ENCODE measurements around the gene TMEM140. TPM values are rescaled to one million over a fixed set of nuclear protein-coding genes. Genes with fewer than 3 reads are reported as not detected.

The TMEM140 gene
- total and polyA plus RNA-seq, 2 of the 13 experiments (the other 11 are each of a cell fraction or from before 2014, with no cell fraction given): 9.2 to 21.7 TPM

DNA sequence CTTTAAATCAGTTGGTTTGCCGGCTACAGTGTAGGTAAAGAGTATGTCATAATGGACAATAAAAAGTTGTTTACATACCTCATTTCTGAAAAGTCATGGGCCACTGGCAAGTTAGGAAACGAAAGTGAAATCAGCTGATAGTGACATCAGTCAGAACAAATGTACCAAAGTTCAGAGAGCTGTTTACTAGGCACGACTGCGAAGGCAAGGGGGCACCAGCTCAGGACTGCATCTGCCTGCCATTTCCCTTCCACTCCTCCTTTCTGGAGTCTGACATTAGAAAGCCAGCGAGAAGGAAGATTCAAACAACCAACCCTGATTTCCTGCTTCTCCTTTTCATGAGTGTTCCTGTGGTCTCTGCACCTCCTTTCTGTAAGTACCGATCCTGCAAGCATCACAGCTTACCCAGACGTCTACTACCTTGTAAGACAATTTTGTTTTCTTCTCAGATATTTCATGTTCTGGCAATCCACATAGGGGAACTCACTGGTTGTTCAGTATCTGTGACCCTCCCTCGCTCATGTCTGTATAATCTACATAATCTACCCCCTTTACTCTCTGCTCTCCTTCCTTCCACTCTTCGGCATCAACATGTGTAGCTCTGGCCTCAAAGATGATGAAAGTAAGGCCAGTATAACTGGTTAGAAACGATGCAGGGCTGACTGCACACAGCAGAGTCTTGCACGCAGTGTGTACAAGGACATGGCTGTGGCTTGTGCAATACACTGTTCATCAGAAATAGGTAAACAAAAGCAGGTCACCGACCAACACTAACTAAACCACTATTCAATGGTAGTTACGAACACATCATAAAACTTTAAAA lies at the start of gene TMEM140 (continued):
- TF ChIP-seq ZFY (CRISPR knock-in tag; IDR thresholded peaks at IDR 0.05): peak; percentile 46; the same call in 1 of the 2 replicates
- 0 out of 2 replicates have a peak, but pooled peaks have one; percentile 51 for TF ChIP-seq KDM4B (CRISPR knock-in tag; IDR thresholded peaks at IDR 0.05)
- TF ChIP-seq NAIF1 (CRISPR knock-in tag; IDR thresholded peaks at IDR 0.05; ENCODE audit: borderline replicate concordance): peak; percentile 13
- peak; percentile 73 for TF ChIP-seq KAT8 (CRISPR knock-in tag; IDR thresholded peaks at IDR 0.05)
- no peak for TF ChIP-seq ZXDC (CRISPR knock-in tag; IDR thresholded peaks at IDR 0.05)
- no peak for TF ChIP-seq ZNF883 (CRISPR knock-in tag; IDR thresholded peaks at IDR 0.05; ENCODE audit: not compliant biosample characterization)
- TF ChIP-seq ARID2 (CRISPR knock-in tag; IDR thresholded peaks at IDR 0.05; ENCODE audit: borderline replicate concordance): peak; percentile 79; the same call in 1 of the 2 replicates
- TF ChIP-seq, protein P1, sequence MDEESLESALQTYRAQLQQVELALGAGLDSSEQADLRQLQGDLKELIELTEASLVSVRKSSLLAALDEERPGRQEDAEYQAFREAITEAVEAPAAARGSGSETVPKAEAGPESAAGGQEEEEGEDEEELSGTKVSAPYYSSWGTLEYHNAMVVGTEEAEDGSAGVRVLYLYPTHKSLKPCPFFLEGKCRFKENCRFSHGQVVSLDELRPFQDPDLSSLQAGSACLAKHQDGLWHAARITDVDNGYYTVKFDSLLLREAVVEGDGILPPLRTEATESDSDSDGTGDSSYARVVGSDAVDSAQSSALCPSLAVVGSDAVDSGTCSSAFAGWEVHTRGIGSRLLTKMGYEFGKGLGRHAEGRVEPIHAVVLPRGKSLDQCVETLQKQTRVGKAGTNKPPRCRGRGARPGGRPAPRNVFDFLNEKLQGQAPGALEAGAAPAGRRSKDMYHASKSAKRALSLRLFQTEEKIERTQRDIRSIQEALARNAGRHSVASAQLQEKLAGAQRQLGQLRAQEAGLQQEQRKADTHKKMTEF (CRISPR knock-in tag; IDR thresholded peaks at IDR 0.05): peak; percentile 75
- no peak for TF ChIP-seq KDM2A (CRISPR knock-in tag; IDR thresholded peaks at IDR 0.05; ENCODE audit: borderline replicate concordance, low read depth)
- TF ChIP-seq DPF2 (CRISPR knock-in tag; IDR thresholded peaks at IDR 0.05; ENCODE audit: borderline replicate concordance, low read depth): peak; percentile 51; the same call in 1 of the 2 replicates
- no peak for TF ChIP-seq SOX6 (IDR thresholded peaks at IDR 0.05)
- TF ChIP-seq SOX6 (CRISPR knock-in tag; IDR thresholded peaks at IDR 0.05): peak; percentile 76
- no peak for TF ChIP-seq ZFP41 (CRISPR knock-in tag; IDR thresholded peaks at IDR 0.05; ENCODE audit: borderline replicate concordance)
- TF ChIP-seq ZNF350 (CRISPR knock-in tag; IDR thresholded peaks at IDR 0.05; ENCODE audit: borderline replicate concordance, low read depth): peak; percentile 67; the same call in 1 of the 2 replicates
- no peak; the same call in 1 of the 2 replicates for TF ChIP-seq ZNF878 (CRISPR knock-in tag; IDR thresholded peaks at IDR 0.05)
- no peak for TF ChIP-seq HIVEP1 (CRISPR knock-in tag; IDR thresholded peaks at IDR 0.05)
- peak; percentile 71 for TF ChIP-seq ZNF501 (CRISPR knock-in tag; IDR thresholded peaks at IDR 0.05)
- peak; percentile 90 for TF ChIP-seq MED1 (CRISPR knock-in tag; IDR thresholded peaks at IDR 0.05)
- TF ChIP-seq ZNF34 (CRISPR knock-in tag; IDR thresholded peaks at IDR 0.05; ENCODE audit: borderline replicate concordance): no peak
- TF ChIP-seq ZNF891 (CRISPR knock-in tag; IDR thresholded peaks at IDR 0.05): no peak
- peak; percentile 72 for TF ChIP-seq ZBTB21 (CRISPR knock-in tag; IDR thresholded peaks at IDR 0.05)
- TF ChIP-seq SMYD3 (CRISPR knock-in tag; IDR thresholded peaks at IDR 0.05): peak; percentile 66; the same call in 1 of the 2 replicates
- peak in 1 of 2 experiments; percentile 72; a peak in 2 of 4 replicates for TF ChIP-seq EP300 (IDR thresholded peaks at IDR 0.05; ENCODE audit: low read depth in 2 of 2, low read length in 2 of 2)
- no peak; the same call in 1 of the 2 replicates for TF ChIP-seq EP300 (CRISPR knock-in tag; IDR thresholded peaks at IDR 0.05; ENCODE audit: borderline replicate concordance)
- peak; percentile 87; the same call in 1 of the 2 replicates for TF ChIP-seq KMT2B (CRISPR knock-in tag; IDR thresholded peaks at IDR 0.05)
